Lower lobe of right lung (tissue), 2 donors: ENCODE measurements around the gene PLA2R1. TPM values are rescaled to one million over a fixed set of nuclear protein-coding genes. Genes with fewer than 3 reads are reported as not detected.

Experiments
- ATAC-seq, 2 donors: fragments of 200-7000 bp; cut with Tn5 transposase; one replicate each; pipeline ENCODE4 v1.9.1; 2020 to 2022; ENCODE audit warnings: mild to moderate bottlenecking in 2 of 2, moderate library complexity in 2 of 2
- DNase-seq: peaks from one replicate; pipeline ENCODE4 v3.0.0-alpha.2; 2020
- H3K27ac ChIP-seq: fragments of 200-600 bp; one replicate; pipeline ENCODE4 v1.8.0; 2022
- H3K27me3 ChIP-seq: fragments of 200-600 bp; one replicate; pipeline ENCODE4 v1.8.0; 2022; ENCODE audit warnings: low read depth
- H3K36me3 ChIP-seq: fragments of 200-600 bp; one replicate; pipeline ENCODE4 v1.8.0; 2022; ENCODE audit warnings: mild to moderate bottlenecking
- H3K4me1 ChIP-seq: fragments of 200-600 bp; one replicate; pipeline ENCODE4 v1.8.0; 2022
- H3K4me3 ChIP-seq: fragments of 200-600 bp; one replicate; pipeline ENCODE4 v1.8.0; 2022; ENCODE audit warnings: mild to moderate bottlenecking
- H3K9me3 ChIP-seq: fragments of 200-600 bp; one replicate; pipeline ENCODE4 v1.8.0; 2022
- CTCF ChIP-seq: fragments of 200-600 bp; IDR thresholded peaks from one replicate; pipeline ENCODE4 v1.8.0; 2022; ENCODE audit warnings: antibody characterized with exemption, mild to moderate bottlenecking
- intact Hi-C: fragments of 100-400 bp; cut with DNase I; formaldehyde crosslinking; loops from one replicate; pipeline ENCODE4 v1.11.0; 2022
- total RNA-seq: library from RNA; stranded (reverse); fragmentation: NEBNext Ultra II Directional; extraction: Animal tissue kit (Norgen Biotek cat#: 25700); gene quantifications from one replicate; pipeline ENCODE4 v1.2.1, GENCODE V29; 2021
- donor health status: DM: no; HTN: yes; CAD: no; lungs with severe emphysema.

The PLA2R1 gene
- total RNA-seq, 1 donor from 2014 or later: 5.6 TPM

- Histone ChIP-seq H3K4me1 (no peaks in the 10 kb centered on the region), H3K36me3 (peaks cover 16% of the 10 kb centered on the region), H3K9me3 (no peaks in the 10 kb centered on the region), H3K27me3 (no peaks in the 10 kb centered on the region), H3K27ac (no peak overlapping the region), H3K4me3 (no peak overlapping the region)
- TF ChIP-seq CTCF: no peak
- ATAC-seq: no peak
- DNase-seq: no peak
- intact Hi-C loops: no loop called here
These were observed 180.2 kb downstream of the PLA2R1 start for GRCh38 chr2:159882130-159882745.

Other genes starting within 250 kb of the PLA2R1 start
- 13.2 TPM for gene LY75, start 157.9 kb downstream of the PLA2R1 start, total RNA-seq
- 65.2 TPM for gene ITGB6, start 137.7 kb upstream of the PLA2R1 start, total RNA-seq